Lower lobe of right lung (tissue), 2 donors: ENCODE data around the gene MXD1. TPM values are rescaled to one million over a fixed set of nuclear protein-coding genes. Genes with fewer than 3 reads are reported as not detected.

Source experiments
- ATAC-seq, 2 donors: fragments of 200-7000 bp; cut with Tn5 transposase; one replicate each; pipeline ENCODE4 v1.9.1; 2020 to 2022; ENCODE audit warnings: mild to moderate bottlenecking in 2 of 2, moderate library complexity in 2 of 2
- DNase-seq: peaks from one replicate; pipeline ENCODE4 v3.0.0-alpha.2; 2020
- H3K27ac ChIP-seq: fragments of 200-600 bp; one replicate; pipeline ENCODE4 v1.8.0; 2022
- H3K27me3 ChIP-seq: fragments of 200-600 bp; one replicate; pipeline ENCODE4 v1.8.0; 2022; ENCODE audit warnings: low read depth
- H3K36me3 ChIP-seq: fragments of 200-600 bp; one replicate; pipeline ENCODE4 v1.8.0; 2022; ENCODE audit warnings: mild to moderate bottlenecking
- H3K4me1 ChIP-seq: fragments of 200-600 bp; one replicate; pipeline ENCODE4 v1.8.0; 2022
- H3K4me3 ChIP-seq: fragments of 200-600 bp; one replicate; pipeline ENCODE4 v1.8.0; 2022; ENCODE audit warnings: mild to moderate bottlenecking
- H3K9me3 ChIP-seq: fragments of 200-600 bp; one replicate; pipeline ENCODE4 v1.8.0; 2022
- intact Hi-C: fragments of 100-400 bp; cut with DNase I; formaldehyde crosslinking; loops from one replicate; pipeline ENCODE4 v1.11.0; 2022
- total RNA-seq: library from RNA; stranded (reverse); fragmentation: NEBNext Ultra II Directional; extraction: Animal tissue kit (Norgen Biotek cat#: 25700); gene quantifications from one replicate; pipeline ENCODE4 v1.2.1, GENCODE V29; 2021
- TF ChIP-seq, protein P1 (sequence below): fragments of 200-600 bp; IDR thresholded peaks from one replicate; pipeline ENCODE4 v1.8.0; 2022; ENCODE audit warnings: antibody characterized with exemption, mild to moderate bottlenecking
- donor health status: DM: no; HTN: yes; CAD: no; lungs with severe emphysema.

The MXD1 gene
- total RNA-seq, 1 donor from 2014 or later: 33.8 TPM

GRCh38 chr2:69926849-69927515, 12.1 kb downstream of the MXD1 start:
- TF ChIP-seq, protein P1, sequence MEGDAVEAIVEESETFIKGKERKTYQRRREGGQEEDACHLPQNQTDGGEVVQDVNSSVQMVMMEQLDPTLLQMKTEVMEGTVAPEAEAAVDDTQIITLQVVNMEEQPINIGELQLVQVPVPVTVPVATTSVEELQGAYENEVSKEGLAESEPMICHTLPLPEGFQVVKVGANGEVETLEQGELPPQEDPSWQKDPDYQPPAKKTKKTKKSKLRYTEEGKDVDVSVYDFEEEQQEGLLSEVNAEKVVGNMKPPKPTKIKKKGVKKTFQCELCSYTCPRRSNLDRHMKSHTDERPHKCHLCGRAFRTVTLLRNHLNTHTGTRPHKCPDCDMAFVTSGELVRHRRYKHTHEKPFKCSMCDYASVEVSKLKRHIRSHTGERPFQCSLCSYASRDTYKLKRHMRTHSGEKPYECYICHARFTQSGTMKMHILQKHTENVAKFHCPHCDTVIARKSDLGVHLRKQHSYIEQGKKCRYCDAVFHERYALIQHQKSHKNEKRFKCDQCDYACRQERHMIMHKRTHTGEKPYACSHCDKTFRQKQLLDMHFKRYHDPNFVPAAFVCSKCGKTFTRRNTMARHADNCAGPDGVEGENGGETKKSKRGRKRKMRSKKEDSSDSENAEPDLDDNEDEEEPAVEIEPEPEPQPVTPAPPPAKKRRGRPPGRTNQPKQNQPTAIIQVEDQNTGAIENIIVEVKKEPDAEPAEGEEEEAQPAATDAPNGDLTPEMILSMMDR: no peak
- H3K4me3 ChIP-seq: no peak overlapping the region
- no peaks in the 10 kb centered on the region for H3K27me3 ChIP-seq
- peak; percentile 46 to 68 for ATAC-seq
- no peak for DNase-seq
- peaks cover 14% of the 10 kb centered on the region for H3K4me1 ChIP-seq
- intact Hi-C loops: no loop called here
- H3K27ac ChIP-seq: no peak overlapping the region
- no peaks in the 10 kb centered on the region for H3K9me3 ChIP-seq
- peaks cover 20% of the 10 kb centered on the region for H3K36me3 ChIP-seq

DNA sequence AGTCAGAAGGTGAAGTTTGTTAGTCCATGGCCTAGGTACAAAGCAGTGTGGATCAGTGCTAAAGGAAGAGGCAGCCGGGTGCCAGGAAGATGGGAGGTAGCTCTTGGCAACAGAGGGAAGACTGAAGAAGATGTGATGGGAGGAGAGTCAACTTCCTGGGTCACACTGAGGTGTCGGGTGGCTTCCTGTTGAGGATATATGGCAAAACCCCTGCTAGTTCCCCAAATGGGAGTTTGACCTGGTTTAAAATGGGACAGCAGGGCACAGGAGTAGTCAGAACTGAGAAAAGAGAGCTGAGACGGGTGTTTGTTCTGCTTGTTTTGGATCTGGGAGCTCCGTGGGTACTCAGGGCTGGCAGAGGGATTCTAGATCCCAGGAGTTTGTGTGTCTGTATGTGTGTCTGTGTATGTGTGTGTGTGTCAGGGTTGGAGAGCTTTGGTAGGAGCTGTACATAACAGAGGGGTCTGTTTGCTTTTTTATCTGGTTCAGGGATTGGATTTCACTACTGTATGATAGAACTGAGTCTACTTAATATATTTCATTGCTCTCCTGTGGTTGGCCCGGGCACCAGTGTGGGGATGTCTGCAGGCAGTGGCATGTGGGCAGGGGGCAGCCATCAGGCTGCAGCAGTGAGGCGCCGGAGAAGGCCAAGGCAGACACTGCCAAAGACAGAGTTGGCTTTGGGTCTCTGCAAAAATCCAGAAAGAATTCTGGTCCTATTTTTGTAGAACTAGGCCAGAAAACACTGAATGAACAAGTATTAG, 17.1 kb downstream of the MXD1 start:
- Histone ChIP-seq H3K27ac (peak overlapping the region; percentile 15), H3K4me1 (peaks cover 48% of the 10 kb centered on the region), H3K4me3 (no peak overlapping the region), H3K27me3 (no peaks in the 10 kb centered on the region), H3K36me3 (peaks cover 21% of the 10 kb centered on the region), H3K9me3 (no peaks in the 10 kb centered on the region)
- intact Hi-C loops: no loop called here
- DNase-seq (no peak), ATAC-seq (peak in 1 of 2 donors; percentile 9)
- TF ChIP-seq, protein P1: no peak

DNA sequence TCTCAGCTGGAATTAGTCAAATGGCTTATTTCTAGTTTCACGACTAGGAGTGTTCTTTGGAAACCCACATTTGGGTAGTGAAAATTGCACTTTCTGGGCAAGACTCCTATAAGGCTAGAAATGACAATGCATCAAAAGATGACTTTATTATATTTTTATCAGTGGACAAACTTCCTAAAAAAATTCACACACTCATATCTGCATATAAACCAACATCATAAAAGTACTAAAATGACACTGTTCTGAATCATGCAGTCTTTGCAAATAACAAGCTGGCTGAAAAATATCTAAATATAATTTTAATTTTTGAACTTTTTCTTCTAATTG, 17.6 kb downstream of the MXD1 start:
- Histone ChIP-seq H3K27me3 (no peaks in the 10 kb centered on the region), H3K4me1 (peaks cover 48% of the 10 kb centered on the region), H3K36me3 (peaks cover 27% of the 10 kb centered on the region), H3K9me3 (no peaks in the 10 kb centered on the region), H3K4me3 (no peak overlapping the region), H3K27ac (peak overlapping the region; percentile 39)
- TF ChIP-seq, protein P1: no peak
- DNase-seq (no peak), ATAC-seq (no peak)
- intact Hi-C loops: no loop called here

GRCh38 chr2:69933254-69933828, 18.4 kb downstream of the MXD1 start:
- DNase-seq: no peak
- Histone ChIP-seq H3K4me1 (peaks cover 48% of the 10 kb centered on the region), H3K27me3 (no peaks in the 10 kb centered on the region), H3K9me3 (no peaks in the 10 kb centered on the region), H3K27ac (peak overlapping the region; percentile 39), H3K4me3 (no peak overlapping the region), H3K36me3 (peaks cover 34% of the 10 kb centered on the region)
- TF ChIP-seq, protein P1: no peak
- intact Hi-C loops: no loop called here
- ATAC-seq: peak; percentile 82 to 87

DNA sequence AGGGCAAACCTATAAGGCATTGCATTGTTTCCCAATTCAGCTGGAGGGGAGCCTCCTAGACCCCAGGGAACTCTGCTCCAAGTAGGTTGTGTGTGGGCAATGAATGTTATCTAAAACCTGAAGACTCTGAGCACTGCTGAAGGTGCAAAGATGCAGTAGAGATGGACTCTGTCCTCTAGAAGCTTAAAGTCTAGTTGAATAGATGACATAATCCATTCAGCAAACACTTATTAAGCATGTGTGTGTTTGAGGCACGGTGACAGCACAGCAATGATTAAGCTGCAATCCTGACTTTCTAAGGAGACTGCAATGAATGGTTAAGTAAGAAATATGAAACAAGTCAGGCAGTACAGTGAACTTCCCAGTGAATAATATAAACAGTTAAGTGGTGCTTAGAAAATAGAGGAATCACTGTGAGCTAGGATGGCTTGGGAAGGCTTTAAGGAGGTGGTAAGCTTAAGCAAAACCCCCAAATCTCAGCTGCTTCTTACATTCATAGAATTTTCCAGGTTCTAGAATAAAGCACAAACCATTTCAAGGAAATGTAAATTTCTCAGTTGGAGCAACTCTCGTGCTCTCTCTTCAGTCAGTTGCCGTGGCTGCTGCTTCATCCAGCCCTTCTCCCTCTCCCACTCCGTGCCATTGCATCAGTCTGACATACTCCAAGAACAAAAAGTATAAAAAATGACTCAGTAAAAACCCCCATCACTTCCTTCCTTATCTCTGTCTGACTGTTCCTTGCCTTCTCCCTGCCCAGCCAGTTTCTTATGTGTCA, 19.1 kb downstream of the MXD1 start:
- Histone ChIP-seq H3K27me3 (no peaks in the 10 kb centered on the region), H3K4me1 (peaks cover 48% of the 10 kb centered on the region), H3K9me3 (no peaks in the 10 kb centered on the region), H3K4me3 (no peak overlapping the region), H3K36me3 (peaks cover 41% of the 10 kb centered on the region), H3K27ac (peak overlapping the region; percentile 39)
- TF ChIP-seq, protein P1: no peak
- intact Hi-C loops: no loop called here
- ATAC-seq (peak; percentile 73 to 79), DNase-seq (no peak)
